K562 (cell line): ENCODE results near the gene CDCP2. TPM values are rescaled to one million over a fixed set of nuclear protein-coding genes. Genes with fewer than 3 reads are reported as not detected.

Source experiments
- ATF1 ChIP-seq, 2 experiments: fragments of 450-650 bp in 1 of 2; IDR thresholded peaks; 2 replicates each; pipeline ENCODE4 v1.6.1; 2016; ENCODE audit warnings: missing compliant biosample characterization in 1 of 2, missing genetic modification characterization in 1 of 2
- CHAMP1 ChIP-seq: fragments of 450-650 bp; IDR thresholded peaks from 2 replicates; pipeline ENCODE4 v1.6.1; 2016; ENCODE audit warnings: mild to moderate bottlenecking
- CHD2 ChIP-seq: IDR thresholded peaks from 2 replicates; pipeline ENCODE4 v1.6.1; 2011; ENCODE audit warnings: low read depth, low read length
- ETV1 ChIP-seq: fragments of 450-650 bp; conservative IDR thresholded peaks from 2 replicates; pipeline ENCODE4 v1.6.1; 2016; ENCODE audit warnings: missing genetic modification characterization, control low read depth, low read depth, missing compliant biosample characterization
- FOXO4 ChIP-seq: fragments of 450-650 bp; formaldehyde crosslinking; IDR thresholded peaks from 2 replicates; pipeline ENCODE4 v1.4.0; 2020; ENCODE audit warnings: mild to moderate bottlenecking, moderate library complexity
- HDAC8 ChIP-seq: fragments of 450-650 bp; IDR thresholded peaks from 2 replicates; pipeline ENCODE4 v1.6.1; 2016; ENCODE audit warnings: mild to moderate bottlenecking, missing genetic modification characterization, moderate library complexity, missing compliant biosample characterization
- PCBP2 ChIP-seq: fragments of 200-400 bp; formaldehyde crosslinking; IDR thresholded peaks from 2 replicates; pipeline ENCODE4 v1.6.1; 2018; ENCODE audit warnings: low read length, low read depth, mild to moderate bottlenecking, moderate library complexity; ENCODE audit not compliant: poor library complexity, severe bottlenecking
- PHB ChIP-seq: fragments of 250-450 bp; sonication (Bioruptor Pico); IDR thresholded peaks from 2 replicates; pipeline ENCODE4 v1.5.0; 2021
- RBM17 ChIP-seq: fragments of 200-400 bp; formaldehyde crosslinking; IDR thresholded peaks from 2 replicates; pipeline ENCODE4 v1.6.1; 2017; ENCODE audit warnings: low read depth, mild to moderate bottlenecking, low read length, borderline replicate concordance
- SMC3 ChIP-seq: conservative IDR thresholded peaks from 2 replicates; pipeline ENCODE4 v1.6.1; 2011; ENCODE audit warnings: low read depth, low read length, improper control_type of control experiment; ENCODE audit not compliant: insufficient read depth
- SRSF9 ChIP-seq: fragments of 200-400 bp; formaldehyde crosslinking; IDR thresholded peaks from 2 replicates; pipeline ENCODE4 v1.6.1; 2017; ENCODE audit warnings: low read depth, low read length, borderline replicate concordance
- TEAD2 ChIP-seq: fragments of 450-650 bp; IDR thresholded peaks from 2 replicates; pipeline ENCODE4 v1.6.1; 2016; ENCODE audit warnings: missing genetic modification characterization, control low read depth, missing compliant biosample characterization
- TFAP4 ChIP-seq: sonication (generic); formaldehyde crosslinking; IDR thresholded peaks from 2 replicates; pipeline ENCODE4 v1.8.0; 2022; ENCODE audit warnings: missing genetic modification reagents, mild to moderate bottlenecking, moderate library complexity, borderline replicate concordance
- USF1 ChIP-seq: sonication (generic); formaldehyde crosslinking; IDR thresholded peaks from 2 replicates; pipeline ENCODE4 v1.9.0; 2022; ENCODE audit warnings: mild to moderate bottlenecking, missing genetic modification reagents
- YY1 ChIP-seq, 3 experiments: IDR thresholded peaks; 2 replicates each; pipeline ENCODE4 v1.6.1; 2011; ENCODE audit warnings: low read length in 2 of 3, mild to moderate bottlenecking in 2 of 3, moderate library complexity in 2 of 3, borderline replicate concordance in 1 of 3, control low read depth in 1 of 3, low read depth in 1 of 3; ENCODE audit not compliant: insufficient read depth in 3 of 3, insufficient replicate concordance in 2 of 3, control insufficient read depth in 1 of 3, insufficient read length in 1 of 3; ENCODE audit errors: extremely low read depth in 1 of 3
- ZBTB2 ChIP-seq: fragments of 450-650 bp; IDR thresholded peaks from 2 replicates; pipeline ENCODE4 v1.6.1; 2016; ENCODE audit warnings: antibody characterized with exemption
- ZNF655 ChIP-seq: fragments of 250-450 bp; sonication (Bioruptor Pico); IDR thresholded peaks from 2 replicates; pipeline ENCODE4 v1.5.0; 2021
- polyA plus RNA-seq, 8 experiments: library from polyadenylated mRNA; depleted of rRNA in 4 of 8; stranded (reverse) in 5 of 8; unstranded in 3 of 8; fragments of >200 nt; fragmentation: Nextera tagmentation in 2 of 8; fragmentation: Illumina TruSeq in 1 of 8; extraction: Ambion mirVana in 2 of 8; extraction: Trizol in 1 of 8; gene quantifications; 2 replicates each; pipeline versions ENCODE4 v1.2.1 to v1.2.3, GENCODE V29; 2011 to 2014; ENCODE audit warnings: inconsistent platforms in 1 of 8, missing spikeins in 1 of 8
- total RNA-seq, 7 experiments: library from RNA; depleted of rRNA in 6 of 7; stranded (reverse); fragments of >200 nt in 6 of 7; fragmentation: Illumina TruSeq in 2 of 7; extraction: Trizol in 2 of 7; gene quantifications; 2 replicates each; pipeline versions ENCODE4 v1.2.1 to v1.2.3, GENCODE V29; 2011 to 2021; ENCODE audit warnings: low replicate concordance in 1 of 7

Gene CDCP2
- total and polyA plus RNA-seq, 9 of the 15 experiments (the other 6 are each of a cell fraction or from before 2014, with no cell fraction given): not detected

- no peak for TF ChIP-seq PCBP2
- TF ChIP-seq CHAMP1: no peak
- TF ChIP-seq USF1 (CRISPR knock-in tag): peak; percentile 73
- no peak for TF ChIP-seq ZNF655 (CRISPR knock-in tag)
- TF ChIP-seq ETV1: no peak
- peak; percentile 77 for TF ChIP-seq CHD2
- no peak for TF ChIP-seq SMC3
- TF ChIP-seq ZBTB2: no peak
- no peak for TF ChIP-seq SRSF9
- no peak for TF ChIP-seq TEAD2 (tag)
- TF ChIP-seq RBM17: no peak
- peak; percentile 92 for TF ChIP-seq TFAP4 (CRISPR knock-in tag)
- no peak for TF ChIP-seq ATF1 (CRISPR knock-in tag; IDR thresholded peaks at IDR 0.05)
- peak; percentile 89 for TF ChIP-seq ATF1 (tag; IDR thresholded peaks at IDR 0.05)
- no peak for TF ChIP-seq HDAC8 (tag)
- peak; percentile 82 to 98 (median 94) for TF ChIP-seq YY1 (IDR thresholded peaks at IDR 0.05; ENCODE audit: borderline replicate concordance in 1 of 3, control insufficient read depth in 1 of 3, extremely low read depth in 1 of 3, insufficient read depth in 3 of 3, insufficient read length in 1 of 3, insufficient replicate concordance in 2 of 3, low read depth in 1 of 3, low read length in 2 of 3)
- no peak for TF ChIP-seq FOXO4
- peak; percentile 69; the same call in 1 of the 2 replicates for TF ChIP-seq PHB (CRISPR knock-in tag)
Measured at GRCh38 chr1:54199765-54200518, 47.1 kb upstream of the CDCP2 start, which contains the start of the genes CYB5RL and MRPL37 (continued).
